ENCODE data around the gene MGAT3. TPM values are rescaled to one million over a fixed set of nuclear protein-coding genes. Genes with fewer than 3 reads are reported as not detected.

The MGAT3 gene
- total RNA-seq, 2 donors from 2014 or later, result 0.82 to 7.4 TPM

DNA sequence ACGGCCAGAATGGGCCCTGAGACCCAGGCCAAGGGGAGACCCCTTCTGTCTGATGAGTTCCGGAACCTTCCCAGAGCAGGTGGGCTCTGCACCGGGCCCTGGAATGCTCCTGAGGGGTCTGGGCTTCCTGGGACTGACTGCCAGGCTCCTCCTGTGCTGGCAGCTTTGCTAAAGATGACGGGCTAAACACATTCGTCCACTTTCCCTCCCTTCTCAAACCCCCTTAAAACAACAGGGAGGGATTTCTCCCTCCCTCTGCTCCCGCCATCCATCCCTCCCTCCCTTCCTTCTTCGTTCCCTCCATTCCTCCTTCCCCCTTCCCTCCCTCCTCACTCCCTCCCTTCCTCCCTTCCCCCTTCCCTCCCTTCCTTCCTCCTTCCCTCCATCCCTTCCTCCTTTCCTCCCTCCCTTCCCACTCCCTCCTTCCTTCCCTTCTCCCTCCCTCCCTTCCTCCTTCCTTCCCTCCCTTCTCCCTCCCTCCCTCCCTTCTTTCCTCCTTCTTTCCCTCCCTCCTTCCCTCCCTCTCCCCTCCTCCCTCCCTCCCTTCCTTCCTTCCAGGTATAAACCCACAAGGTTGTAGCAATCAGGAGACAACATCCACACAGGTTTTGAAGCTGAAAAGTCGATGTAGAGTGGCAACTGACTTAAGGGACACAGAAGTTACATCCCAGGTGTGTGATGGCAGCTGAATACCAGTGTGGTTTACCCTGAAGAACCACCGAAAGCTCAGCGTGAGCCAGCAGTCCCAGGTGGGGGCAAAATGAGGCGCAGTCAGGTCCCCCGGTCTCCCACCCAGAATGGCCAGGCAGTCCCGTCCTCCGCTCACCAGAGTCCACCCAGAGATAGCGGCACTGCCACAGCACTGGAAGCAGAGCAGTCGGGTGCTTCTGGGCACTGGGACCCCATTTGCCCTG is 18.8 kb upstream of the MGAT3 start:
- H3K4me3 ChIP-seq, result no peak overlapping the region
- intact Hi-C loops (cut with DNase I), result no loop called here
- H3K36me3 ChIP-seq, result no peaks in the 10 kb centered on the region
- H3K27ac ChIP-seq, result peak overlapping the region in 1 of 2 donors; percentile 8
- no peaks in the 10 kb centered on the region for H3K4me1 ChIP-seq (replicated peaks)
- DNase-seq (ENCODE audit: low spot score), result no peak
- TF ChIP-seq POLR2A (IDR thresholded peaks at IDR 0.05) (no peak), POLR2AphosphoS5 (IDR thresholded peaks at IDR 0.05) (no peak)
- TF ChIP-seq, protein P1, sequence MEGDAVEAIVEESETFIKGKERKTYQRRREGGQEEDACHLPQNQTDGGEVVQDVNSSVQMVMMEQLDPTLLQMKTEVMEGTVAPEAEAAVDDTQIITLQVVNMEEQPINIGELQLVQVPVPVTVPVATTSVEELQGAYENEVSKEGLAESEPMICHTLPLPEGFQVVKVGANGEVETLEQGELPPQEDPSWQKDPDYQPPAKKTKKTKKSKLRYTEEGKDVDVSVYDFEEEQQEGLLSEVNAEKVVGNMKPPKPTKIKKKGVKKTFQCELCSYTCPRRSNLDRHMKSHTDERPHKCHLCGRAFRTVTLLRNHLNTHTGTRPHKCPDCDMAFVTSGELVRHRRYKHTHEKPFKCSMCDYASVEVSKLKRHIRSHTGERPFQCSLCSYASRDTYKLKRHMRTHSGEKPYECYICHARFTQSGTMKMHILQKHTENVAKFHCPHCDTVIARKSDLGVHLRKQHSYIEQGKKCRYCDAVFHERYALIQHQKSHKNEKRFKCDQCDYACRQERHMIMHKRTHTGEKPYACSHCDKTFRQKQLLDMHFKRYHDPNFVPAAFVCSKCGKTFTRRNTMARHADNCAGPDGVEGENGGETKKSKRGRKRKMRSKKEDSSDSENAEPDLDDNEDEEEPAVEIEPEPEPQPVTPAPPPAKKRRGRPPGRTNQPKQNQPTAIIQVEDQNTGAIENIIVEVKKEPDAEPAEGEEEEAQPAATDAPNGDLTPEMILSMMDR (IDR thresholded peaks at IDR 0.05), result no peak
- H3K27me3 ChIP-seq (replicated peaks; ENCODE audit: insufficient read depth), result no peaks in the 10 kb centered on the region
- WGBS, result 39% methylated on average over 15 of the region's 16 CpGs
- H3K9me3 ChIP-seq, result no peaks in the 10 kb centered on the region

DNA sequence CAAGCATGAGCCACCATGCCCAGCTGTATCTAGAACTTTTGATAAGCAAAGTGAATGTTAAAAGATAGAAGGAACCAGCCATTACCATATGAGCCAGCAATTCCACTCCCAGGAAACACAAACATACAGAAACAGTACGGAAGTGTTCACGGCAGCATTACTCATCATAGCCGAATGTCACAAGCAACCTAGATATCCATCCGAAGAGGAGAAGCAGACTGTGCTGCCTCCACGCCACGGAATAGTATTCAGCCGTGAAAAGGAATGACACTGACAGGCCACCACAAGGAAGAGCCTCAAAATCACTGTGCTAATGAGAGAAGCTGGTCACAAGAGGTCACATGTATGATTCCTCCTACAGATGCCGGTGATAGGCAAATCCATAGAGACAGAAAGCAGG is 17.6 kb upstream of the MGAT3 start:
- Histone ChIP-seq H3K4me3 (no peak overlapping the region), H3K9me3 (no peaks in the 10 kb centered on the region), H3K4me1 (replicated peaks) (no peaks in the 10 kb centered on the region), H3K27ac (no peak overlapping the region), H3K36me3 (no peaks in the 10 kb centered on the region), H3K27me3 (replicated peaks; ENCODE audit: insufficient read depth) (no peaks in the 10 kb centered on the region)
- 65% methylated on average over 8 of the region's 8 CpGs for WGBS
- intact Hi-C loops (cut with DNase I), result no loop called here
- no peak for TF ChIP-seq POLR2AphosphoS5 (IDR thresholded peaks at IDR 0.05)
- TF ChIP-seq POLR2A (IDR thresholded peaks at IDR 0.05), result no peak
- TF ChIP-seq, protein P1 (IDR thresholded peaks at IDR 0.05), result no peak
- no peak for DNase-seq (ENCODE audit: low spot score)

DNA sequence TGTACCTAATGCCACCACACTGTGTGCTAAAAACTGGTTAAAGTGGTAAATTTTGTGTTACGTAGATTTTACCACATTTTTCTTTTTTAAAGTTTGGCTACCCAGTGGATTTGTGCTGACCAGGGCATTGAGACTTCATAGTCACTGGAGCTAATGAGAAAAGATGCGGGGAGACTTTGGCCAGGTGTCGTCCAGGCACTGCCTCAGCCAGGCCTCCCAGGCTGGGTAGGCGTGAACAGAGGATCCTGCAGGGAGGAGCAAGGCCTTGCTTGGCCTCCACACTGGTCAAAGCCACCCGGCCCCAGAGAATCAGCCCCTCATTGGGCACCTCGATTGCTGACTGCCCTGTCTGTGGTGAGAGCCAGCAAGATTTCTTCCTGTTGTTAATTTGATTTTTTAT is 13.4 kb upstream of the MGAT3 start:
- 89% methylated on average over 6 of the region's 6 CpGs for WGBS
- no peaks in the 10 kb centered on the region for H3K4me1 ChIP-seq (replicated peaks)
- no peak for DNase-seq (ENCODE audit: low spot score)
- TF ChIP-seq, protein P1 (IDR thresholded peaks at IDR 0.05), result no peak
- TF ChIP-seq POLR2A (IDR thresholded peaks at IDR 0.05) (no peak), POLR2AphosphoS5 (IDR thresholded peaks at IDR 0.05) (no peak)
- H3K27me3 ChIP-seq (replicated peaks; ENCODE audit: insufficient read depth), result no peaks in the 10 kb centered on the region
- intact Hi-C loops (cut with DNase I), result no loop called here
- no peaks in the 10 kb centered on the region for H3K9me3 ChIP-seq
- H3K27ac ChIP-seq, result no peak overlapping the region
- no peaks in the 10 kb centered on the region for H3K36me3 ChIP-seq
- H3K4me3 ChIP-seq, result no peak overlapping the region

DNA sequence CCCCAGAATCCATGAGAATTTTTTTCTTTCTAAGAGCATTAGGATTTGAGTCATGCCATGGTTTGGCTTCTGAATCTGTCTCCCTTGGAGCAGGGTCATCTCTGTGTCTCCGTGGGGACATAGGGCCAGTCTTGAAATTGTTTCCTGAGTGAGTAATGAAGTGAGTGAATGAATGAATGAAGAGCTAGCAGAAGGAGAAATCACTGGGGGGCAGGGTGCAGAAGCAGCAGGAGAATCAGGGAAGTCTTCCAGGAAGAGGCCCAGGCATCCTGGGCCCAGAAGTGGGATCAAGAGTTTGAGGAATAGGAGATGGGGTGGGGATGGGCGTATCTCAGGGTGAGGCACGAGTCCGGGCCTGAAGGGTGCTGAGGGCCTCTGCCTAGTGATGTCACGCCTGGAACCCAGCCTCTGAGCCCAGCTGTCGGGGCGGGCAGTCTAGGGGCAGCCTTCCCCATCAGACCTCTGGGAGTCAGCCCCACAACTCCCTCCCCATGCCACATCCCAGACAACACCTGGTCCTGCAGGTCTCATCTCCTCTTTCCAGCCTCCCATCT is 12.5 kb upstream of the MGAT3 start:
- H3K36me3 ChIP-seq, result no peaks in the 10 kb centered on the region
- H3K4me1 ChIP-seq (replicated peaks), result no peaks in the 10 kb centered on the region
- no peaks in the 10 kb centered on the region for H3K9me3 ChIP-seq
- TF ChIP-seq POLR2AphosphoS5 (IDR thresholded peaks at IDR 0.05) (no peak), POLR2A (IDR thresholded peaks at IDR 0.05) (no peak)
- TF ChIP-seq, protein P1 (IDR thresholded peaks at IDR 0.05), result no peak
- no peak overlapping the region for H3K4me3 ChIP-seq
- no peaks in the 10 kb centered on the region for H3K27me3 ChIP-seq (replicated peaks; ENCODE audit: insufficient read depth)
- H3K27ac ChIP-seq, result no peak overlapping the region
- no peak for DNase-seq (ENCODE audit: low spot score)
- intact Hi-C loops (cut with DNase I), result no loop called here
- 57% methylated on average over 7 of the region's 7 CpGs for WGBS
